Stimulated activated CD8-positive, alpha-beta memory T cell treated with anti-CD3 and anti-CD28 coated beads, Interleukin-4, amount 100 ng/mL, for 4 hours (primary cell): ENCODE results near the gene USP54.
"Not testable (repeated sequence)": the region's sequence is repeated elsewhere in the genome, so short reads cannot be mapped to it uniquely, and the experiment has no call there.

Experiments
- DNase-seq, 2 donors: peaks; one replicate each; pipeline ENCODE4 v3.0.0-alpha.2; 2020; ENCODE audit warnings: low read depth in 2 of 2, low spot score in 1 of 2

Gene USP54, protein sequence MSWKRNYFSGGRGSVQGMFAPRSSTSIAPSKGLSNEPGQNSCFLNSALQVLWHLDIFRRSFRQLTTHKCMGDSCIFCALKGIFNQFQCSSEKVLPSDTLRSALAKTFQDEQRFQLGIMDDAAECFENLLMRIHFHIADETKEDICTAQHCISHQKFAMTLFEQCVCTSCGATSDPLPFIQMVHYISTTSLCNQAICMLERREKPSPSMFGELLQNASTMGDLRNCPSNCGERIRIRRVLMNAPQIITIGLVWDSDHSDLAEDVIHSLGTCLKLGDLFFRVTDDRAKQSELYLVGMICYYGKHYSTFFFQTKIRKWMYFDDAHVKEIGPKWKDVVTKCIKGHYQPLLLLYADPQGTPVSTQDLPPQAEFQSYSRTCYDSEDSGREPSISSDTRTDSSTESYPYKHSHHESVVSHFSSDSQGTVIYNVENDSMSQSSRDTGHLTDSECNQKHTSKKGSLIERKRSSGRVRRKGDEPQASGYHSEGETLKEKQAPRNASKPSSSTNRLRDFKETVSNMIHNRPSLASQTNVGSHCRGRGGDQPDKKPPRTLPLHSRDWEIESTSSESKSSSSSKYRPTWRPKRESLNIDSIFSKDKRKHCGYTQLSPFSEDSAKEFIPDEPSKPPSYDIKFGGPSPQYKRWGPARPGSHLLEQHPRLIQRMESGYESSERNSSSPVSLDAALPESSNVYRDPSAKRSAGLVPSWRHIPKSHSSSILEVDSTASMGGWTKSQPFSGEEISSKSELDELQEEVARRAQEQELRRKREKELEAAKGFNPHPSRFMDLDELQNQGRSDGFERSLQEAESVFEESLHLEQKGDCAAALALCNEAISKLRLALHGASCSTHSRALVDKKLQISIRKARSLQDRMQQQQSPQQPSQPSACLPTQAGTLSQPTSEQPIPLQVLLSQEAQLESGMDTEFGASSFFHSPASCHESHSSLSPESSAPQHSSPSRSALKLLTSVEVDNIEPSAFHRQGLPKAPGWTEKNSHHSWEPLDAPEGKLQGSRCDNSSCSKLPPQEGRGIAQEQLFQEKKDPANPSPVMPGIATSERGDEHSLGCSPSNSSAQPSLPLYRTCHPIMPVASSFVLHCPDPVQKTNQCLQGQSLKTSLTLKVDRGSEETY (N-terminal part only)

DNA sequence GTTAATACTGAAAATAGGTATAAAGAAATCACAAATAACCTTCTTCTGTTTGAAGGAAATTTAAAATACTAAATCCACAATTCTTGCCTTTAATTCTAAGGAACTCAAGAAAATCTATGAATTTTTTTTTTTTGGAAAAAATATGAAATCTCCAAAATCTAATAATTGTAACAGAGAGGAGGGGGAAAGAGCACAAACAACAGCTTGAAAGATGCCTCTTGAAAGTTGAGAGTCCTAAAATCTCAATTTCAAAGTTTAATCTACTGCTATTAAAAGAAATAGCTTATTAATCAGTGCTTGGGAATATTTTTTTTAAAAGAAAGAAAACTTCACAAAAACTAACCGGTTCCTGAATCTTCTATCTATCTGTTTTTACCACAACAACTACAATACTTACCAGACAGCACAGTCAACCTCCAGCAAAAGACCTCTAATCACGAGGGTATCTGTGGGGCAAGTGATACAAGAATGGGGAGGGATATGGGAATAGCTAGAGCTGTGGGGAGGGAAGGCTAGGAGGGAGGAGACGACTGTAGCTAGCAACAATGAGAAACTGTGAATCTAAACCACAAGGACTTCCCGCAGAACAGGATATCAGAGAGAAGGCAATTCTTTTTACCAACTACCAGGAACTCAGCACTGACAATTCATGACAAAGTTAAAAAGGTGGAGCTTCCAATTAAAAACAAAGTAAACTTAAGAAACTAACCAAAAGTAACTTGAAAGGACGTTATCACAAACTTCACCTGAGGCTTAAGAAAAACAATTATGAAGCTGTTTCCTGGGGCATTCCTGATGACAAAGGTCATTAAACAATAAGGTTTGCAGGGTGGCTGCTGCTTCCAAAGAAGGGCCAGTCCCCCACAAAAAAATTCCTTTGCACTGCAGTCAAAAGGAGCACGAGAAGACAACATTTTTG is at the start of gene USP54:
Gene USP54 (minus strand): TSS at position 462 of the 919 bp plus-strand sequence. CDS start 15,684 bp downstream, outside the sequence.
- no peak for DNase-seq

DNA sequence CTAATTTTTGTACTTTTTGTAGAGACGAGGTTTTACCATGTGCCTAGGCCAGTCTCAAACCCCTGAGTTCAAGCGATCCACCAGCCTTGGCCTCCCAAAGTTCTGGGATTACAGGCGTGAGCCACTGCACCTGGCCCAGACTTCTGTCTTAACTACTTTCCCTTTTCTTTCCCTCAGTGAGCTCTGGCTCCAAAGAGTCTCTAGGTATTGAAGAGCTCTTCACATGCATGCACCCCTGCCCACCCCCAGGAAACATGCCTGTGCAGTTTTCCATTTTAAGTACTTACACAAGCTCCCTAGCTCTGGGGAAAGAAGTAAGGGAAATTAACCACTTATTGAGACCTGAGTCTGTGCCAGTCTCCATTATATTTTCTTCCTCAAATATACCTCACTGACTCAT is 48.1 kb upstream of the USP54 start:
- DNase-seq: no peak

DNA sequence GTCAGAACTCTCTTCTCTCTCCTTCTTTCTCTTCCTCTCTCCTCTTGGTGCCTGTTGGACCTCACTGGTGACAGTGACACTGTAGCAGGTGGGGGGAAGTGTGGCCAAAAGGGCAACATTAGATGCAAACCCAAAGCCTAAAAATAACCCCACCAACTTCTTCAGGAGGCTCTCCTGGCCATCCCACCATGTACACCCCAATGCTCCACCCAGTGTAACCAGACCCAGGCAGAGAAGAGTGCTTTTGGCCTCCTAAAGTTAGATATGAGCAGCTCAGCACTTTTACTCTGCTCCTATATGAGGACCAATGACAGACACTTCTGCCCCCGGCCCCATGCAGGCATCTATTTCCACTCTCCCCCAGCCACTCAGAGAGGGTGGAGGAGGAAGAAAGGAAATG is 44.6 kb upstream of the USP54 start:
- DNase-seq: no peak

DNA sequence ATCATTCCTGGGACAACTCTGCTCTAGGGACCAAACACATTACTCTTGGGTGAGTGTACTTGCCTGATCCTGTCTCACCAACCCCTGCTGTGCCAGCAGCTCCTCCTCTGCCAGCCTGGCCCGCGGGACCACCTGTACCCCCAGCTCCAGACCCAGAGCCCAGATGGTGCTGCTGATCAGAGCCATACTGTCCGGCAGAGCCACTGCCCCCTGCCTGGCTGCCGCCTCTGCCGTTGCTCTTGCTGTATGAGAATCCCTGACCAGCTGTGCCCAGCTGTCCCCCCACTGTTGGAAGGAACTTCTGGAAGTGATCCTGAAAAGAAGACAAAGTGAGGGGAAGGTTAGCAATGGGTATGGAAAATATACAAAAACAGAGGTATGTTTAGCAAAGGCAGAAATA is 43.3 kb upstream of the USP54 start:
- no peak for DNase-seq

DNA sequence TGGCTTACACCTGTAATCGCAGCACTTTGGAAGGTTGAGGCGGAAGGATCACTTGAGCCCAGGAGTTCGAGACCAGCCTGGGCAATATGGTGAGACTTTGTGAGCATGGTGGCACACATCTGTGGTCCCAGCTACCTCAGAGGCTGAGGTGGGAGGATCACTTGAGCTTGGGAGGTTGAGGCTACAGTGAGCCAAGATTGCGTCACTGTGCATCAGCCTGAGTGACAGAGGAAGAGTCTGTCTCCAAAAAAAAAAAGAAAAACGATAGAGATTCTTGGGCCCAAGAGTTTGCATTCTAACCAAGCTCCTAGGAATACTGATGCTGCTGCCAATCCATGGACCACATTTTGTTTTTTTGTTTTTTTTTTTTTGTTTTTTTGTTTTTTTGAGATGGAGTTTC is 38.0 kb upstream of the USP54 start:
- DNase-seq: no peak

DNA sequence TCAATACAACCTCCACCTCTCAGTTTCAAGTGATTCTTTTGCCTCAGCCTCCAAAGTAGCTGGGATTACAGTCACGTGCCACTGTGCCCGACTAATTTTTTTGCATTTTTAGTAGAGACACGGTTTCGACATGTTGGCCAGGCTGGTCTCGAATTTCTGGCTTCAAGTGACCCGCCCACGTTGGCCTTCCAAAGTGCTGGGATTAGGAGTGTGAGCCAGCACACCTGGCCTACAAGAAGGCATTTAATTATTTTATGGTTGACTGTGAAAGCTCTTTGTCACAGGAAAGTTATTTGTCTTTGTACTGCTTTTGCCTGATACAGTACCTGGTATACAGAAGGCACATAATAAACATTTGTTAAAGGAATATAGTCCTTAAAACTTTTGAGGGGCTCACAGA is 37.3 kb upstream of the USP54 start:
- DNase-seq: no peak

DNA sequence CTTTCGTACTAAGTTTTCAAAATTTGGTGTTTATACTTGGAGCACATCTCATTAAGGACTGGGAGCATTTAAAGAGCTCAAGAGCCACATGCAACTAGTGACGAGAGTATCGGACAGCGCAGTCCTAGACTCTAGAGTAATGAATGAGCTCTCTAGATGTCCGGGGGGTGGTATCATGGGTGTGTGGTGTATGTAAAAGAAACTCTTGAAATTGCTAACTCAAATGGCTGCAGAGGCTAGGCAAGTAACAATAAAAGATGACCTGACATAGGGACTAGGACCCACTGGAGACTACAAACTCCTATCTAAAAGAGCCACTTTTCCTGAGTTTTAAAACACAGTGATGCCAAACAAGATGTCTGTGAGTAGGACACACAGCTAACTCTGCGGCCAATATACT is 36.2 kb upstream of the USP54 start:
- no peak for DNase-seq

DNA sequence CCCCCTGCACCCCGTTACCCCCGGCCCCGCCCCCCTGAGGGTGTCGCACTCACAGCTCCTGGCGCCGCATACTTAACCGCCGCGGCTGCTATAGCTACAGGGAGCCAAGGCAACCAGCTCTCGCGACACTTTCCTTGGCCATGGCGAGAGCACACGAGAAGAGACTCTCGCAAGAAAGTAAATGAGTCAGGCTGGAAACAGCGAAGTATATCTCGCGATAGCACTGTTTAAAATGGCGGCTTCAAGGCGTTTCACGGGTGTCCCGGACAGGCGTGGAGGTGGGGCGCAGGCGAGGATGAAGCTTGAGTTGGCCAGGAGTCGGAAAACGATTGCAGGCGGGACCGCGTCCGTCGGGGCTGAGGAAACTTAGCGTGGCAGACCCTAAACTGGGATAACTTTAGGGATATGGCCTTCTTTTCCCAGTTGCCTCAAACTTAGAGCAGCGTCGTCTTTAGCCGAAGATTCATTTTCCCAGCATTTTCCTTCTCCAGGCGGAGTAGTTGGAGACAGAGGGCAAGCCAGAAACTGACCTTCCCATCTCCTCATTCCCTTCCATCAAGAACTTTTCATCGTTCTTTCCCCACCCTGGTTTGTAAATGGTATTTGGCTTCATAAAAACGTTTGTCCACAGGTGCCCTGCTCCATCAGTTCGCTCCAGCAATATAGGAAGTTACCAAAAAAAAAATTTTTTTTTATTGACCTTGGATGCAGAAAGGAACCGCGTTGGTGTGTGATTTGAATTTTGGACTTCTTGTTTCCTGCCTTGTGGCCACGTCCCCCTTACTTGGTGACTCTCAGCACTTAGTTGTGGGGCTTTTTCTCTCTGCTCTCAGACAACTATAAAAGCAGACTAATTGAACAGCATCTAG is 35.0 kb upstream of the USP54 start:
- peak; percentile 77 to 86 for DNase-seq

DNA sequence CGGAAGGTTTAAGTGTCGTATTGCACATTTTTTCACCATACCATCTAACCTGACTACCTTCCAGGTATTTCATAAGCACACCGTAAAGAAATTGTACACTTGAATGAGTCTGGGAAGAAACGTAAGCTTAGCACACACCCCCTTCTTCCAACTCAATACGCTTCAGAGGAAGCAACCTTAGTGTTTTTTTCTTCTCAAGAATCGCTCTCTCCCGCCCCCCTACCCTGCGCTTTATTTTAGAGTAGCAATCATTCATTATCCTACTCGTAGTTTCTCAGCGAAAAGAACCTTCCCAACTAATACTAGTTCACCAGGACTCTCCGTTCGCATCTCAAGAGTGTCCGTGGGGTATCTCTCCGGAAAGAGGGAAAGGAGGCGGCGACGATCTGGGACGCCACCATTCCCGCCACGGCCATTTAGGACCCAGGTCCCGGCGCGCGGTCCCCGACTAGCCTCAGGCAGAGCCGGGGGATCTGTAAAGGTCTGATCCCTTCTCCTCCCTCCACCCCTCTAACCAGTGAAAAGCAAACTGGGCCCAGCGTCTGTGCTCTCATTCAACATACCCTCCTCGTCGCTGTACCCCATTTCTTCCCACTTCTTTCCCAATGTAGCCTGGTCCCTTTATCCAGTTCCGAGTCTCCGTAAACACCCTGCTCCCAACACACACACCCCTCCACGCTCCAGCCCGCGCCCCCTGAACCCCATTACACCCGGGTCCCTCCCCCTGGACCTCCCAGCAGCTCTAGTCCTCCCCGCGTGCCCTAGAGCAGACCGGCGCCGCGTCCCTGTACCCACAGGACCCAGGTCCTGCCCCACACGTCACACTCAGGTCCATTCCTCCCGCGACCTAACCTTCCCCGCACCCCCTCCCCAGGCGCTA is 34.1 kb upstream of the USP54 start:
- no peak for DNase-seq

DNA sequence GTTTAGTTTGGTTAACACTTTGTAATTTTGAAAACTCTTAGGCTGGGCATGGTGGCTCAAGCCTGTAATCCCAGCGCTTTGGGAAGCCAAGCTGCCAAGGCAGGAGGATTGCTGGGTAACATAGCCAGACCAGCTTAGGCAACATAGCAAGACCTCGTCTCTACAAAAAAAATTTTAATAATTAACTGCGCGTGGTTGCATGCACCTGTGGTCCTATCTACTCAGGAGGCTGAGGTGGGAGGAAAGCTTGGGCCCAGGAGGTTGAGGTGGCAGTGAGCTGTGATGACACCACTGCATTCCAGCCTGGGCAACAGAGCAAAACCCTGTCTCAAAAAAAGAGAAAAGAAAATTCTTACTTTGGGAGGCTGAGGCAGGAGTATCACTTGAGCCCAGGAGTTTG is 31.9 kb upstream of the USP54 start:
- DNase-seq: no peak

DNA sequence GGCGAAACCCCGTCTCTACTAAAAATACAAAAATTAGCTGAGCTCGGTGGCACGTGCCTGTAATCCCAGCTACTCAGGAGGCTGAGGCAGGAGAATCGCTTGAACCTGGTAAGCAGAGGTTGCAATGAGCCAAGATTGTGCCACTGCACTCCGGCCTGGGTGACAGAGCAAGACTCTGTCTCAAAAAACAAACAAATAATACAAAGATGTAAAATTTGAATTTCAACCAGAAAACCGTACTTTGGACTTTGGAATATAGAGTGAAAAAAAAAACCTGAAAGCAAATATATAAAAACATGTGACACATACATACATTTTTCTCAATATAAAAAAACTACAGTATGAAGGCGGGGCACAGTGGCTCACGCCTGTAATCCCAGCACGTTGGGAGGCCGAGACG is 29.8 kb upstream of the USP54 start:
- DNase-seq: not testable (repeated sequence)

DNA sequence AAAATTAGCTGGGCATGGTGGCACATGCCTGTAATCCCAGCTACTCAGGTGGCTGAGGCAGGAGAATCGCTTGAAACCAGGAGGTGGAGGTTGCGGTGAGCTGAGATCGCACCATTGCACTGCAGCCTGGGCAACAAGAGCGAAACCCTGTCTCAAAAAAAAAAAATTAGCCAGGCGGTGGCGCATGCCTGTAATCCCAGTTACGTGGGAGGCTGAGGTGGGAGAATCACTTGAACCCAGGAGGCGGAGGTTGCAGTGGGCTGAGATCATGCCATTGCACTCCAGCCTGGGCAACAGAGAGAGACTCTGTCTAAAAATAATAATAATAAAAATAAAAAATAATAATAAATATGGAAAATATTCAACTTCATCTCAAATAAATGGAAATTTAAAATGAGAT is 26.0 kb upstream of the USP54 start:
- not testable (repeated sequence) for DNase-seq

DNA sequence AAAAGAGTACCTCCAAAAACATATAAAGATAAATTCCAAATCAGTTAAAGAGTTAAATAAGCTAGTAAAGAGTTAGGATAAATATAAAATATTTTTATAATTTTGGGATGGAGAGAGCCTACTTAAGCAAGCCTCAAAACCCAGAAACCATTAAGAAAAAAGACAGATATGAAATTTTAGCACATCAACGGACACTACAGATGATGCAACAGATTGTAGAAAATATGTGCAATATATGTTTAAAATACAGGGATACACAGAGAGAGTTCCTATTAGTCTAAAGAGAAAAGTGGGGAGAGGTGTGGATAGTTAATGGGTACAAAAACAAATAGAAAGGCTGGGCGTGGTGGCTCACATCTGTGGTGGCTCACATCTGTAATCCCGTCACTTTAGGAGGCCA is 23.6 kb upstream of the USP54 start:
- no peak for DNase-seq

DNA sequence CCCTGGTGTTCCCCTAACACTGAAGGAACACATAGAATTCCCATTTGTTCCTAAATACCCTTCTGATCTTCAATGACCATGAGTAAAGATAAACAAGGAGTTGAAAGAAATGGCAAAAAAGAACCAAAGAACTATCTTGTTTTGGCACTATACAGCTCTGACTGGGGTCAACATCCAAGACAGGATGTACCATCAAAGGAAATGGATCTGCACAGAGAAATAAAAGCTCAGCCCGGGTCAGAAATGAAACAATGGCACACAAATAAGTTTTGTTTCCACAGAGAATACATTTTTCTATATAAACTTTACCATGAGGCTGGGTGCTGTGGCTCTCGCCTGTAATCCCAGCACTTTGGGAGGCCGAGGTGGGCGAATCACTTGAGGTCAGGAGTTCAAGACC is 18.0 kb upstream of the USP54 start:
- DNase-seq: no peak

DNA sequence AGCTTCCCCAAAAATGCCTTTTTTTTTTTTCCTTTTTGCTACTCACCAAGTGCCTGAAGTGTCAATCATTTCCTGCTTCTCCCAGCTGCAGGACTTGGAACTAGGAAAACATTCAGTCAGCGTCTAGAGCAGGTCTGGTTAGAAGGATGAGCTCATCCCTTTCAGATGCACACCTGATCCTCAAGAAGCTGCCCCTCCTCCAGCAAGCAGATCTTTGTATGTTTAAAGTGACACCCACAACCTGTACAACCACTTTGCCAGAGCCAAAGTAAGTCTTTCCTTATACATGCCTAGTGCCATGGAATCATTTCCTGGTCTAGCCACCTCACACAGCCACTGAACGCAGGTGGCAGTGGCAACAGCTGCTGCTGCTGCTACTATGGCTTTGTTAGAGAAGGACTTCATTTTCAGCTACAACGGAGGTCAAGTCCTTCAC is 10.4 kb upstream of the USP54 start:
- DNase-seq: no peak

DNA sequence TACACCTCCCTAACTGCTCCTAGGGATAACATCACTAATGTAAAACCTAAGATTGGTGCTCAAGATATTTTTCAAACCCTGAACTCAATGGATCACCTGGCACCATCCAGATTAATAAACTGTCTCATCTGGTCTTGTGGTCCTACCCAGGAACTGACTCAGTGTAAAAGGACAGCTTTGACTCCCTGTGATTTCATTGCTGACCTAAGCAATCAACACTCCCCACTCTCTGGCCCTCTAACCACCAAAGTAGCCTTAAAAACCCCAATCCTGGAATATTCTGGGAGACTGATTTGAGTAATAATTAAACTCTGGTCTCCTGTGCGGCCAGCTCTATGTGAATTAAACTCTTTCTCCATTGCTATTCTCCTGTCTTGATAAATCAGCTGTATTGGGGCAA is 6.2 kb upstream of the USP54 start:
- DNase-seq: no peak

DNA sequence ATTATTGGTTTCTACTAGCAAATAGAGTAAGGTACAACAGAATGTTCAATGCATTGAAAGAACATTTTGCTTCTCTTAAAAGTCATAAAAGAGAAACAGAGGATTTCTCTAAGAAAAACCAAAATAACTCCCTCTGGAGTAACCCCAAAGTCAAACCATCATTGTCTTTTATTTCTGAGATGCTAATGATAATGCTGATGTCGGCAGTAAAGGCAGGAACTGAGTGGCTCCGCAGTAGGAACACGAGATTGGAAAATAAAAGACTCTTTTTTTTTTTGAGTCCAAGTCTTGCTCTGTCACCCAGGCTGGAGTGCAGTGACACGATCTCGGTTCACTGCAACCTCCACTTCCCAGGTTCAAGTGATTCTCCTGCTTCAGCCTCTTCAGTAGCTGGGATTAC is 2.7 kb upstream of the USP54 start:
- no peak for DNase-seq

DNA sequence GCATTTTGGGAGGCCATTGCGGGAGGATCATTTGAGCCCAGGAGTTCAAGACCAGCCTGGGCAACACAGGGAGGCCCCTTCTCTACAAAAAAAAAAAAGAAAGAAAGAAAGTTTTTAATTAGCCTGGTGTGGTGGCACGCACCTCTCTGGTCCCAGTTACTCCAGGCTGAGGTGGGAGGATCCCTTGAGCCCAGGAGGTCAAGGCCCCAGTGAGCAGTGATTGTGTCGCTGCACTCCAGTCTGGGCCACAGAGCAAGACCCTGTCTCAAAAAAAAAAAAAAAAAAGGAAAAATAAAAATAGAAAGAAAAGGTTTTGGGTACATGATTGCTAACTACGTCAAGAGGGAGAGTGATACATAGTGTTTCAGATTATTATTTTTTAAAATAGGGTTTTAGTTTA is 2.0 kb upstream of the USP54 start:
- no peak for DNase-seq
